ENCODE results near the gene CBARP. TPM values are rescaled to one million over a fixed set of nuclear protein-coding genes. Genes with fewer than 3 reads are reported as not detected.

Gene CBARP
- polyA plus RNA-seq, 1 donor from 2014 or later: 18.2 TPM

GRCh38 chr19:1214299-1214861, 23.4 kb downstream of the CBARP start:
- H3K9me2 ChIP-seq (ENCODE audit: insufficient read depth, low read length): no peaks in the 10 kb centered on the region
- TF ChIP-seq RAD21 (conservative IDR thresholded peaks at IDR 0.05): no peak
- TF ChIP-seq SMC3 (conservative IDR thresholded peaks at IDR 0.05; ENCODE audit: poor library complexity): no peak
- TF ChIP-seq CTCF (IDR thresholded peaks at IDR 0.05; ENCODE audit: poor library complexity, severe bottlenecking): no peak
- TF ChIP-seq EZH2 (IDR thresholded peaks at IDR 0.05; ENCODE audit: borderline replicate concordance, insufficient read depth, low read length, poor library complexity, severe bottlenecking): no peak
- no peak for TF ChIP-seq POLR2AphosphoS5 (IDR thresholded peaks at IDR 0.05)
- no peak for TF ChIP-seq REST (IDR thresholded peaks at IDR 0.05; ENCODE audit: borderline replicate concordance)
- no peak for TF ChIP-seq EP300 (conservative IDR thresholded peaks at IDR 0.05; ENCODE audit: poor library complexity, severe bottlenecking)
- H3K4me2 ChIP-seq (ENCODE audit: low read length): no peak overlapping the region
- H3K79me2 ChIP-seq (replicated peaks; ENCODE audit: insufficient read depth, low read length): peaks cover 29% of the 10 kb centered on the region
- H3K9ac ChIP-seq (ENCODE audit: low read length): no peak overlapping the region
- H3K36me3 ChIP-seq (ENCODE audit: insufficient read depth, low read length): no peaks in the 10 kb centered on the region
- H4K20me1 ChIP-seq (ENCODE audit: insufficient read depth): no peaks in the 10 kb centered on the region
- no peak overlapping the region for H3K27ac ChIP-seq (ENCODE audit: low read length)
- no peak overlapping the region for H2AFZ ChIP-seq (ENCODE audit: low read depth, low read length)
- H3K4me3 ChIP-seq (ENCODE audit: low read length): no peak overlapping the region
- no peaks in the 10 kb centered on the region for H3F3A ChIP-seq (ENCODE audit: insufficient read depth, low read length, poor library complexity, severe bottlenecking)
- no peaks in the 10 kb centered on the region for H3K27me3 ChIP-seq (ENCODE audit: insufficient read depth, low read depth, low read length)
- H3K9me3 ChIP-seq (ENCODE audit: low read length): no peaks in the 10 kb centered on the region

- Histone ChIP-seq H3K27me3 (ENCODE audit: insufficient read depth, low read depth, low read length) (no peaks in the 10 kb centered on the region), H2AFZ (ENCODE audit: low read depth, low read length) (no peak overlapping the region), H3K9ac (ENCODE audit: low read length) (no peak overlapping the region), H4K20me1 (ENCODE audit: insufficient read depth) (no peaks in the 10 kb centered on the region), H3K27ac (ENCODE audit: low read length) (no peak overlapping the region), H3K9me3 (ENCODE audit: low read length) (no peaks in the 10 kb centered on the region), H3K36me3 (ENCODE audit: insufficient read depth, low read length) (no peaks in the 10 kb centered on the region), H3K4me2 (ENCODE audit: low read length) (no peak overlapping the region), H3K9me2 (ENCODE audit: insufficient read depth, low read length) (no peaks in the 10 kb centered on the region), H3K4me3 (ENCODE audit: low read length) (no peak overlapping the region), H3K79me2 (replicated peaks; ENCODE audit: insufficient read depth, low read length) (peaks cover 32% of the 10 kb centered on the region), H3F3A (ENCODE audit: insufficient read depth, low read length, poor library complexity, severe bottlenecking) (no peaks in the 10 kb centered on the region)
- TF ChIP-seq REST (IDR thresholded peaks at IDR 0.05; ENCODE audit: borderline replicate concordance) (no peak), EZH2 (IDR thresholded peaks at IDR 0.05; ENCODE audit: borderline replicate concordance, insufficient read depth, low read length, poor library complexity, severe bottlenecking) (no peak), TAF1 (IDR thresholded peaks at IDR 0.05; ENCODE audit: low read depth) (no peak), SMC3 (conservative IDR thresholded peaks at IDR 0.05; ENCODE audit: poor library complexity) (no peak), POLR2AphosphoS5 (IDR thresholded peaks at IDR 0.05) (no peak), EP300 (conservative IDR thresholded peaks at IDR 0.05; ENCODE audit: poor library complexity, severe bottlenecking) (no peak), MXI1 (conservative IDR thresholded peaks at IDR 0.05; ENCODE audit: poor library complexity, severe bottlenecking) (no peak), CTCF (IDR thresholded peaks at IDR 0.05; ENCODE audit: poor library complexity, severe bottlenecking) (no peak)
Observed at GRCh38 chr19:1213391-1214286, 24.2 kb downstream of the CBARP start.
